GM19238 (cell line): ENCODE data around the gene DLST.

Experiments
- DNase-seq: peaks from one replicate; pipeline ENCODE4 v3.0.0; 2011; ENCODE audit warnings: low spot score; ENCODE audit not compliant: insufficient read length

DLST gene

DNA sequence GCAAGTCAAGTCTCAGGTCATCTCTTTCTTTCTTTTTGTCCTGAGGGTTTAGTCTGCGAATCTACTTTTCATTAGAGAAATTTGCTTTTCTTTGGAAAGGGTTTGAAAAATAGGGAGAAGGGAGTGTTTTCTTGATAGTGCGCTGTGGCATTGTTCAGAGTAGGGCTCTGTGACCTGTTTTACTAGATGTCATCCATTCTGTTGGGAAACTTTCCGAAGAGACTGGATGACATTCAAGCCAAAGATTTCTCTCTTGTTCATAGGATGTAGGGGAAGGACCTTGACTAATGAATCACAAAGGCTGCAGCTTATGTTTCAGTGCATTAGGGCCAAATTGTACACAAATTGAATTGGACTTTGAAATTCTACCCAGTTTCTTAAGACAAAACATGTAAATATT, 14.7 kb downstream of the DLST start:
- no peak for DNase-seq

DNA sequence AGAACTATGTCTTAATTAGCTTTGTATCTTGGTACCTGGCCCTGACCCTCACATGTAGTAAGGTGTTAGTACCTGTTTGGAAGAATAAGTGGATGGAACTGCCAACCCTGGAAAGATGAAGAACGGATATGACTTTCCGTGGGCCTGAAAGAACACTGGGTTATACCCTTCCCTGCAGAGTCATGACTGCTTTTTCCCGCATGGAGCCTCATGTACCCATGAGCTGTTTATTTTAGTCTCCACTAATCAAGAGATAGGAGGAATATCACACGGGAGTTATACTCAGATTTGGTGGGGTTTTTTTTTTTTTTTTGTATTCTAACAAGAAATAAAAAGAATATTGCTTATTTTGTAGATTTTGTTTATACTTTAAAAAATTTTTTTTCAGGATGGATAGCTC, 15.9 kb downstream of the DLST start:
- no peak for DNase-seq

DNA sequence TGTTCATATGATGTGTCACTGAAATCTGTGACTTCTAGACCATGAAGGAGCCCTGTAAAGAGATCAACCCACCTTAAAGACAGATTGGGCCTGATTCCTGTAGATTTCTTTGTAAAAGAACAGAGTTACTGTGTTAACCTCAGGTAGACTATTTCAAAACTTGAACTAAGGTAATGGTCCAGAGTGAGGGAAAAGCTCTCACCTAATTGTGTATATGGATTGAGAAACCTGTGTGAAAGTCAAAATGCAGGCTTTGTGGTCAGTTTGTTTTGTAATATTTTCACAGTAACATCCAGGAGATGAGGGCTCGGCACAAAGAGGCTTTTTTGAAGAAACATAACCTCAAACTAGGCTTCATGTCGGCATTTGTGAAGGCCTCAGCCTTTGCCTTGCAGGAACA, 16.4 kb downstream of the DLST start:
- no peak for DNase-seq

DNA sequence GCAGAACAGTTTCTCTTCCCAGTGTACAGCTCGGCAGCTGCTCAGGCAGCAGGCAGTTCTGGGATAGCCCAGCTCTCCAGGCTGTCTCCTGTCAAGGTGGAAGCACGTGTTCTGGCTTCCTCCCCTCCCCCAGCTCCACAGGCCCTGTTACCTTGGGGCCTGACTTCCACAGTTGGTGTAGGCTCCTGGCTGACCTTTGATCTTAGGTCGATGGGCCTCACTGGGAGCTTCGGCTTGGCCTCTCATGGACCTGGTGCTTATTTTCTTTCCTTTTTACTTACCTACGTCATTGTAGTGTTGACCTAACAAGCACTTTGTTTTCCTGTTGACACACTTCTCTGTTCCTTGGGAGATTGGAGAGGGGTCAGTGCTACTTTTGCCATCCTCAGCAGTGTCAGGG, 17.0 kb downstream of the DLST start:
- no peak for DNase-seq

DNA sequence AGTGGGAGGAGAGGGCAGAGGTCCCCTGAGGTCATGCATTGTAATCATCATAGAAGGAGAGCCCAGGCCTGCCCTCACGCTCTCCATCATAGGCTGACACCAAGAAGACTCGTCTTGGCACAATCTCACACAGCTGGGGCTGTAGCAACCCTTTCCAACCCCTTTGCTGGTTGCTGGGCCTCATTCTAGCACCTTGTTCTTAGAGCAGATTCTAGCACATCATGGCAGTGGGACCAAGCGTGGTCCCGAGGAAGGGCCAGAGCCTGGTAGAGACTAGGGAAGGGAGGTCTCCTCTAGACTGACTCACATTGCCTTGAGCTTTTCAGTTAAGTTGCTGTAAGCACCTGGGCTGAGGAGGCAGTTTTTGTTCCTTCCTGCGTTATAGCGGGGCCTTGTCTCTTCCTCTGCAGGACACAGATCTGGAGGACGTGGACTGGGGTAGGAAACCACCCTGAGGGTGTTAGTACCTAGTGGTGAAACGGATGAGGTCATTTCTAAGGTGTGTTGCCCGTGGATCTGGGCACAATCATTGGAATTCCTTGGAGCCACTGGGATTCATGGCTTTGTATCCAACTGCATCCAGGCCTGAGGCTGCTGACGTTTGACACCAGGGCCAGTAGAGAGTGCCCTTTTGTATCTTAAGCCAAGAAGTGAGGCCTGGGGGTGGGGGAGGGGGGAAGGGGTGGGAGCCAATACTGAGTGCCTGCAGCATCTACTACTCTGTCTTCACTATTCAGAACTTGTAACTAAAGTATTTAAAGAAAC, 21.4 kb downstream of the DLST start:
- no peak for DNase-seq

DNA sequence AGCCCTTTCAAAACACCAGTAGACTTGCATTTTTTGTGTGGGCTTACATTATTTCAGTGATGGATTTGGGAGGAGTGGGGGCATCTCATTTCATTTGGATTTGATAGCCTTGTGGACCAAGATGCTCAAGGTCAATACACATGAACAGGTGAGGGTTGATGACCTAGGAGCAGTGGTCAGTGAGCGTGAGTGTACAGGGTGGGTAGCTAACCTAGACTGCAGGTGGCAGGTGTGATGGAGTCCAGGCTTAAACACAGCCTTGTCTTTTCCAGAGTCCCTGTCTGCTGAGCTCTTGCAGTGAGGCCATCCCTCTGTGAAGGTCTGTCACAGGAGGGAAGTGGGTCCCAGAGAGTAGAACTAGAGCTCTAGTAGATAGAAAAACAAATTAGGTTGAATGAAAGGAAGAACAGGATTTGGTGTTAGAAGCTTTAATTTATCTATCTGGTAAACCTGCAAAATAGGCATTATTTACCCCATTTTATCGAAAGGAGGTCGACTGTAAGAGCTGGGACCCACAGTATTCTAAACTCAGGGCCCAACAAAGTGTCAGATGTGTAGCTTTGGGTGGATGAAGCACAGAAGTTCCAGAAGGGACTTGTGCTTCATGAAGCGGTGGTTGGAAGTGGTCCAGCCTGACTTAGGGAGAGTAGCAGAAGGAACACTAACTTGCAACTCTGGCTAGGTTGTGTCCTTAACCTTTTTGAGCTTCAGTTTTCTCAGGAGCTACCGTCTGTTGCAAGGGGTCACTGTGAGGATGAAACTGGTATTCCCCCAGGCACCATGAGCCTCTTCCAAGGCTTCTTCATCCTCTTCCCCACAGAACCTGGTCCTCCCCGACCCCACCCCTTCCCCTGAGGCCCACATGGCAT, 23.2 kb downstream of the DLST start:
- DNase-seq: no peak

DNA sequence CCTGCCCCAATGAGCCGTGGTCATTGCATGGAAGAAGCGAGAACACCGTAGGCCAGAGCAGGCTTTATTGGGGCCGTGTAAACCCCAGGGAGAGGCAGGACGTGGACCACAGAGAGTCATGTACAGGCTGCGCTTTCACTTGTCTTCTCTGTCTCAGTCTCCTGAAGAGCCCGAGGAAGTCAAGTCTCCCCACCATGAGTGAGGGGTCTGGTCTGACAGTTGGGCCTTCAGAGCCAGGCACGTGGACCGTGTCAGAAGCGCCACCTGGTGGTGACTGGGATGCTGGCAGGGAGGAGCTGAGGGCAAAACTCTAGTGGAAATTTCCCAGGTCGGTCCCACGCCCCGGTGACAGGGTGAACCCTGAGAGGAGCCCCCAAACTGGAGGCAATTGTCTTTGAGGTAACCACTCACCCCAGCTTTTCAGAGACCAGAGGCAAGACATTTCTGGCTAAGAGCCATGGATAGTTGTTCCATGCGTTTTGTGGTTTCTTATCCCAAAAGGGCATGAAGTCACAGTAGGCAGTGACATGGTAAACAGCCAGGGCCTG, 24.0 kb downstream of the DLST start:
- DNase-seq: peak; percentile 74

DNA sequence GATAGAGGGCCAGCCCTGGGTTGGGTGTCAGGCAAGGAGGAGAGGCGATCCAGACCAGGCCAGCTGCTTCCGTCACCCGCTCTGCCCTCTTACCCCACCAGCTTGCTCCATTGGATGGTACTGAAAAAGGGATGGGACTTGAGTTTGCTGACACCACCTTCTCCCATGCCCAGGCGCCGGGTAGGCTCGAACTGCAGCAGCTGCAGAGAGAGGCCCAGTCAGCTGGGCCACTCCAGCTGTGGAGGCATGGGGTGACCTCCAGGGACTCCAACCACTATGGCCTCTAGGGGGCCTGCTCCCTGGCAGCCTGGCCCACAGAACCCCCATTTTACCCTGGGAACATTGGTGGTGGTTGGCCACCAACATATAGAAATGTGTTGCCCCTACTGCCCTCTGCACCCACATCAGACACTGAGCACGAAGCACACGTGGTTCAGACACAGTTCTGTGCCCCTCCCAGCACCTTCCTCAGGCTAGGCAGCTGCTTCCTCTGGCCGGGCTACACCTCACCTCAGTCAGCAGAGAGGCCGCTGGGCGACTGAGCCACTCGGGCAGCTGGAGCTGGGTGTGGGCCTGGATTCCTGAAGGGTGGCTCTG, 25.3 kb downstream of the DLST start:
- DNase-seq: no peak

DNA sequence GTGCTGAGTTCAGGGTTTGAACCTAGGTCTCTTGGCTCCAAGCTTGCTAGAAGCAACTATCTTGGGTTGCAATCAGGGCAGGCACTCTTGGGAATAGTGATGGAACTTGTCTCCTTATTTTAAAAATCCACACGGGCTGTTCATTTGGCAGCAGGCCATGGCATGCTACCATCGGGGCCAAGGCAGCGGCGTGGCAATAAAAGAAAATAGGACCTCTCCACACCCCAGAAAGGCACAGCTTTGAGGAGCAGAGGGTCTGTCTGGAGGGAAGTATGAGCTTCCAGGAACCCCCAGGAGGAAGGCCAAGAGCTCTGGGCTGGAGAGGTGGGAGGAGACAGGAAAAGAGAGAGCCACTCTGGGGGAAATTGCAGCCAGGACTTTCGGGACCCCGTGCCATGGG, 26.0 kb downstream of the DLST start:
- DNase-seq: no peak

DNA sequence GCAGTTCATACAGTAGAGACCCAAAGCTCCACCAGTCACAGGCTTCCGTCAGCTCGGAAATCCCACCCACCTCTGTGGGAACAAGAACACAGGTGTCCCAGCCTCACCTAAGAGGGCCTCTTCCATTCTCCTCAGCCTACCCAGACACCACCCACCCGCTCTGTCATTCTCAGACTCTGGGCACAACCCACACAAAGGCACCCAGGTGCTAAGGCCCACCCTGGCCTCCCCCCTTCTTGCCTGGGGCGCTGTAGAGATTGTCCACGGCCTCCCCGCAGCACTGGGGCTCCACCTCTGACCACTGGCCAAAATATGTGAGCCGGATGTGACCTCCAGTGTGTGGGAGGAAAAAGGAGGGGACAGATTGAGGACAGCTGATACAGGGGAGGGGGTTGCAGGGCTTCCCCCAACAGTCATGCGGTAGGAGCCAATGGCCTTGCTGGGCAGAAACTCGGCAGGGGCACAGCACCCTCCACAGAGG, 27.2 kb downstream of the DLST start:
- DNase-seq: no peak

DNA sequence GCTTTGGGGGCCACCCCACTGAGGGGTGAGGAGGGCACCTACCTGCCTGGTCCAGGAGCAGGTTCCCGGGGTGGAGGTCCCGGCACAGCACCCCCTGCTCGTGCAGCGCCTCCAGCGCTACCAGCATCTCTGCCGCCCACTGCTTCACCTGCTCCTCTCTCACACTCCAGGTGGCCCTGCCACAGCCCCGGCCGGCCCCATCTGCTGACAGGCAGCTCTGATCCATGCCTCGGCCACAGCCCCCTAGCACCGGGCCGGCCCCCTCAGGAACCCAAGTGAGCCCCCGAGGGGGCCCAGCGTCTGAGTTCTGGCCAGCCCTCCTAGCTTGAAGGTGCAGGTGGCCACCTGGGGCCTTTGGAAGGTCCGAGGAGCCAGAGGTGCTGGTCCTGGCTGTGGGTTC, 27.8 kb downstream of the DLST start:
- DNase-seq: no peak

DNA sequence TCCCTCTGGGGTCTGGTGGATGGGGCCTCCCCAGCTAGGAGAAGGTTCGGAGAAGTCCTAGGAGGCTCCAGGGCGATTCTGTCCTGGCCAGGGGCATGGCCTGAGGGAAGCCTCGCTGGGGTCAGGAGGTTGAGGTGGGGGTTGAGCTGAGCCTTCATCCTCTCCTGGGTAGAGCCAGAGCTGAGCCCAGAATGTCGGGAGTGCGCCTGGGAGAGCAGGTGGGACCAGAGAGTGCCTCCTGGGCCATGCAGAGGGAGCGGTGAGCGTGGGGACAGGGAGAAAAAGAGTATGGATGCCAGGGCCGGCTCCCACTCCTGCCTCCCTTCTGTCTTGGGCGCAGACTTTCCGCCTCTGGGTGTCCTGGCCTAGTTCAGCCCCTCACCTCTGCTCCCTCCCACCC, 28.2 kb downstream of the DLST start:
- DNase-seq: no peak

DNA sequence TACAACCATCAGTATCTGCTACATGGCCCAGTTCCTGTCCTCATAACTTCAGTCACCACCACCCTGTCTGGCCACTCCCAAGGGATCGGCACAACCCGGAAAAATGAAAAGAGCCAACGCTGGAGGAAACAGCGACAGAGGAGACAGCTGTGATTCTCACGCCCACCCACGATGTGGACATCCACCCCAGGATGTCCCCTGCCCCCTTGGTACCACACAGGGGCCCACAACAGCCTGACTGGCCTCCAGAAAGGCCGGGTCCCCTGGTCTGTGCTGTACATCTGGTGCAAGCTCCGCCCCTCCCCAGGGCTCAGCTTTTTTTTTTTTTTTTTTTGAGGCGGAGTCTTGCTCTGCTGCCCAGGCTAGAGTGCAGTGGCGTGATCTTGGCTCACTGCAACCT, 28.8 kb downstream of the DLST start:
- no peak for DNase-seq

DNA sequence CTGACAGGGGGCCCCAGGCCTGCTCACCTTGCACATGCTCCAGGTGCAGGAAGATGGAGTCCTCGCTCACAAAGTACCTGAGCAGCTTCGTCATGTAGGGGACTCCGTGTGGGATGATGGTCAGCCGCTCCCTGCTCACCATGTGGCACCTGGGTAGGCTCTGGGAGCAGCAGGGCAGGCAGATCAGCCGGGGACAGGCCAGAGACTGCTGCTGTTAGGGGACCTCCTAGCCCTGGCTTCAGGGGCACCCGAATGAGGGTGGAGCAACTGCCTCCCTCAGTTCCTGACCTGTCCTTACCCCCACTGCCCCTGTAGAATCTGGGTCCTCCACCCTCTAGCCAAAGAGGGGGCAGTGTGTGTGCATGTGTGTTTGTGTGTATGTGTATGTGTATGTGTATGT, 29.5 kb downstream of the DLST start:
- DNase-seq: no peak

DNA sequence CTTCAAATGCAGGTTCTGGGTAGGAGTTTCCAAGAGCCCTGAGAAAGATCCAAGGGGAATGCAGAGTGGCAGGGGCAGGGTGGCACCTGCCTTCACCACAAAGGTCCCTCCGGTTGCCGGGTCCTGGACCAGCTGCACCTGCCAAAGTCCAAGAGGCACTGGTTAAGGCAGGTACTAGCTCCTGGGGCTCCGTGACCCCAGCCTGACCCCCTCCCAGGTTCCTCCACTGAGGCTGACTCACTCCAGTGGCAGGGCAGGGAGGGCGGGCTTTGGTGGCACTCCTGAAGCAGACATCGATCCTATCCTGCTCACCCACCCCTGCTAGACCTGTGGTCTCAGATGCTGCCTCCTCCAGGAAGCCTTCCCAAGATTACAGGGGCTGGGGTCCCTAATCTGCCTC, 30.0 kb downstream of the DLST start:
- DNase-seq: no peak

DNA sequence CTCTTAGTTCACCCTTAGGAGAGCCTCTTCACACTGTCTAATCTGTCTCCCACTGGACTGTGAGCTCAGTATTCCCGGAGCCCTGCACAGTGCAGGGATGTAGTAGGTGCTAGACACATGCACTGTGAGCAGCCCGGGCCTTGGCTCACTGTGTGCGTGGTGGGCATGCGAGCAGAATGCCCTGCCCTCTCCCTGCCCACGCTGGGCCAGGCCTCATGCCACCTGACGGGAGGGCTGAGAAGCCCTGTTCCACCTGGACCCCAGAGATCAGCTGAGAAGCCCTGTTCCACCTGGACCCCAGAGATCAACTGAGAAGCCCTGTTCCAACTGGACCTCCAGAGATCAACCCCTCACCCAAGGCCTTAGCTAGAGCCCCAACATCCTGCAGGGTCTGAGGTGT, 30.4 kb downstream of the DLST start:
- DNase-seq: no peak

DNA sequence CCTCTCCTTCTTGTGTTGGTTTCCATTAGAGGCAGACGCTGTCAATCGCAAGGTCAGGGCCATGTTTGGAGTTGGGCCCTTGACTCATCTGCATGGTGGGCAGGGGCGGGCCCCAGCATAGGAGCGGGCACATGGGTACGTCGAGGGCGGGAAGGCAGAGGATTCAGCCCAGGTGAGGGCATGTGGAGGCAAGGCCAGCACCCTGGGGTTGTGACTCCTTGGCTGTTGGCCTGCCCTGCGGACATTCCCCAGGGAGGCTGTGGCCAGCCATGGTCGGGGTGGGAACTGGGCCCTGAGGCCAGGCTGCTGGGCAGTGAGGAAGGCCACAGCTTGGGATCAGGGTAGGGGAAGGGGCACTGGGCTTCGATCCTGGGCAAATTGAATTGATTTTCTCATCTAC, 31.1 kb downstream of the DLST start:
- no peak for DNase-seq

DNA sequence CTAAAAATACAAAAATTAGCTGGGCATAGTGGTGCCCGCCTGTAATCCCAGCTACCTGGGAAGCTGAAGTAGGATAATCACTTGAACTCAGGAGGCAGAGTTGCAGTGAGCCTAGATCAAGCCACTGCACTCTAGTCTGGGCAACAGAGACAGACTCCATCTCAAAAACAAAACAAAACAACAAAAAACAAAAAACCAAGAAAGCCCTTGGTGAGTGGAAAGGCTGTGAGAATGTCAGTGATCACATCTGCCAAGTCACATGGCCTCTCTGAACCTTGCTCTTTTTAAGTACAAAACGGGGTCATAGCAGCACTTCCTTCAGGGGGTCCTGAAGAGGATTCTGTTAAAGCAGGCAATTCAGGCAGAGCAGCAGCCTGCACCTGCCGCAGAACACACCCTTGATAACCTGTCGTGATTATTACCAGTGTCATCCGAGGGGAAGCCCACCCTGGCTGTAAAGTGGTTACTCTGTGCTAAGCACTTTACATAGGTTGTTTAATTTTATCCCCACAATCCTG, 31.7 kb downstream of the DLST start:
- DNase-seq: no peak

DNA sequence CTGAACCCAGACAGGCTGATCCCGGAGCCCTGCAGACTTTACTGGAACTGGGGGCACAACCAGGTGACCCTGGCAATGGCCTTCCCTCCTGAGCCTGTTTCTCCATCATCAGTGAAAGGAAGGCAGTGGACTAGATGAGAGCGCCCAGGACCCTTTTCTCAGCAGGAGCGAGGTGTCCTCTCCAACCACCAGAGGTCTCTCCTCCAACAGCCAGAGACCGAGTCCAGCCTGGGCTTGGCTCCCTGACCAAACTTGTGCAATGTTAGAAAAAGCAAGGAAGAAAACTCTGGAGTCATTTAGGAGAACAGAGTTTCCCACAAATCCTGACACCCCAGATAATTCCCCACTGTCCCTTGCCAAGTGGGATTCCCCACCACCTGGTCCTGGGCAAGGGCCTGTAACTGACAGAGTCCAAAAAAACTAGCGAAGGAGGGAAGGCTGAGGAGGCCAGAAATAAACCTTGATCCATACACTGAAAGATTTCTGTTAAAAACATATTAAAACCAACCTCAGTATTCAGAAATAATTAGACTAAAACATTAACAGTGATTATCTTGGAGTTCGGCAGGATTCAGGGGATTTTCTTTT, 32.4 kb downstream of the DLST start:
- no peak for DNase-seq

DNA sequence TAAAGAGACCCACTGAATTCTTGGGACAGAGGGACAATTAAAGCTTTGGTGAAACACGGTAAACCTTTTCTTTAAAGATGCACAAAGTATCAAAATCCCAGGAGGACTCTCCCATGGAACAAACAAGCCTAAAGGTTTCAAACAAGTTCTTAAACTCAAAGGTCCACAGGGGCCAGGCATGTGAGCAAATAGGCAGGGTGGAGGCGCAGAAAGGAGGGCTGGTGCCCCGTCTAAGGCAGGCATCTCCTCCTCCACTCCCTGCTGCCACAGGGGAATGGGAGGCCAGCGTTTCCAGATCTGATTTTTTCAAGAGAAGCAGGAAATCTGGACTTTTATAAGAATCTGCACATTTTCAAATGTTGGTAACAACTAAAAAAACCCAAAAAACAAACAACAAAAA, 33.7 kb downstream of the DLST start:
- no peak for DNase-seq

DNA sequence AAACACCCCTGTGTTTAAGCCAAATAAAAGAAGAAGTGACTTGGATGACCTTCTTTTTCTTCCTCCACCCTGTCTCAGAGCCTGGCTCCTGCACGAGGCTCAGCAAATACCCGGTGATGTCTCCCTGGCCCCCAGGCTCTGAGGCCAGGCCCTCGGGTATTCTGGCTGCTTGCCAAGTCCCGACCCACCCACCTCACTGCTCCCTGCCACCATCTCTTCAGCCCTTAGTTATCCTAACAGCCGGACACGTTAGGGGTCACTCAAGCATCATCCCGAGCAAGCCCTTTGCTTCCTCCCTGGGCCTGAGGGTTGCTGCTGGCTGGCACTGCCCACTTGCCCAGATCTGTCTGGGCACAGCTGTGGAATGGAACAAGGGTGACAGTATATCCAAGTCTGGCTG, 34.1 kb downstream of the DLST start:
- no peak for DNase-seq

DNA sequence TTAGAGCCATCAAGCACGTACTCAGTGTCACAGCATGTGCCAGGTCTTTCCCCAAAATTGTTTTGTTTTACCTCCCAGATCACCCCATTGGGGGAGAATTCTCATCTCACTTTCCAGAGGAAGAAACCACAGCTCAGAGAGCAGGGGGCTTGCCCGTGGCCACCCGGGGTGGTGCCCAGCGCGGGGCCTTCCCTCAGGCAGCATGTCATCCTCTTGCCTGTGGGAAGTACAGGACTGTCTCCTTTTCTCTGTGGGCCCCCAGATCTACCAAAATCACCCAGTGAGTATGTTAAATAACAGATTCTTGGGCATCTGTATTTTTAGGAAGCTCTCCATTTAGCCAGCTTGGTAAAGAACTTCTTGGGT, 35.4 kb downstream of the DLST start:
- DNase-seq: no peak
